PFSK-1 (cell line): ENCODE data around the gene IP6K1.

Source experiments
- POLR2AphosphoS5 ChIP-seq: IDR thresholded peaks from 2 replicates; pipeline ENCODE4 v1.6.1; 2012; ENCODE audit warnings: low read depth, mild to moderate bottlenecking, control low read depth, low read length, moderate library complexity
- REST ChIP-seq, 2 experiments: IDR thresholded peaks; 2 replicates each; pipeline versions ENCODE4 v1.6.1 to v1.8.0; 2011 to 2012; ENCODE audit warnings: low read depth in 2 of 2, low read length in 2 of 2, control low read depth in 1 of 2, inconsistent platforms in 1 of 2, mild to moderate bottlenecking in 1 of 2, moderate library complexity in 1 of 2; ENCODE audit not compliant: insufficient read depth in 1 of 2
- SIN3A ChIP-seq: IDR thresholded peaks from 2 replicates; pipeline ENCODE4 v1.6.1; 2012; ENCODE audit warnings: mild to moderate bottlenecking, low read length, moderate library complexity, borderline replicate concordance; ENCODE audit not compliant: insufficient read depth

GRCh38 chr3:49772703-49773102 is 13.6 kb downstream of the IP6K1 start:
- TF ChIP-seq REST (IDR thresholded peaks at IDR 0.05; ENCODE audit: insufficient read depth in 1 of 2, low read depth in 2 of 2, low read length in 2 of 2) (no peak), POLR2AphosphoS5 (no peak), SIN3A (no peak)
